HG02938 (cell line): Measurements from ENCODE around the gene BANP.

ENCODE experiments used
- ATAC-seq: cut with Tn5 transposase; IDR thresholded peaks from one replicate; pipeline ENCODE4 v1.9.1; 2021; ENCODE audit warnings: mild to moderate bottlenecking, moderate library complexity; ENCODE audit not compliant: unreplicated experiment

The BANP gene

DNA sequence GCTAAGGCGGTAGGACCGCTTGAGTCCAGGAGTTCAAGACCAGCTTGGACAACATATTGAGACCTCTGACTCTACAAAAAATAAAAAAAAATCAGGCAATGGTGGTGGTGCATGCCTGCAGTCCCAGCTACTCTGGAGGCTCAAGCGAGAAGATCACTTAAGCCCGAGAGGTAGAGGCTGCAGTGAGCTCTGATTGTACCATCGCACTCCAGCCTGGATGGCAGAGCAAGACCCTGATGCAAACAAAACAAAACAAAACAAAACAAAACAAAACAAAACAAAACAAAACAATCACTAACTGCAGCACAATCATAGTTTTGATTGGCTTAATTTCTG, 2.5 kb upstream of the BANP start:
- ATAC-seq: no peak

DNA sequence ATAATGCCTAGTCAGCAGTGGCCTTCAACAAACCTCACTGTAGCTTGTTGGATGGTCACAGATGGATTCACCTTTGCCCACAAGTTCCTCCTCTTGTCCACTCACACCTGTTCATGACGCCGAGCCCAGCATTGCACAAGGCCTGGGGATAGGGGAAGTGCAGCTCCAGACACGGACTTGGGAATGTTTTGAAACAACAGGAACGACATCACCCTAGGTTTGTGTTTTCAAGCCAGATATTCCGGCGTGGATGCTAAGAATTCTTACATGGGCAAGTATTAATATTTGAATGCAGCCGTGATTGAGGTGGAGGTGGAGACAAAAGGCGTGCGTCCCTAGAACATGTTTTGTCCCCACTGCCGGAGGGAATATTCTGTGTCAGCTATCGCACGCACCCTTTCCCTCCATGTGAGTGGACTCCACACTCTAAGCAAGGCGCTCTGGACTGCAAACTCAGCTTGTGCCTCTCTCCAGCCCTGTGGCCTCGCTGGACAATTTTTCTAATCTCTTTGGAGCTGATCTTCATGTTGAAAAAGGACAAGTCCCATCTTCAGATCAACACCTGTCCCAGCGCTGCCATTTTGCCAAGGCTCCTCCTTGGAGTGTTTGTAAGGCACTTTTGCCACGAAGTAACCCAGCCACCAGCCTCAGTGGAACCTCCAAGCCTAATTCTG, 2.0 kb upstream of the BANP start:
- ATAC-seq: no peak

DNA sequence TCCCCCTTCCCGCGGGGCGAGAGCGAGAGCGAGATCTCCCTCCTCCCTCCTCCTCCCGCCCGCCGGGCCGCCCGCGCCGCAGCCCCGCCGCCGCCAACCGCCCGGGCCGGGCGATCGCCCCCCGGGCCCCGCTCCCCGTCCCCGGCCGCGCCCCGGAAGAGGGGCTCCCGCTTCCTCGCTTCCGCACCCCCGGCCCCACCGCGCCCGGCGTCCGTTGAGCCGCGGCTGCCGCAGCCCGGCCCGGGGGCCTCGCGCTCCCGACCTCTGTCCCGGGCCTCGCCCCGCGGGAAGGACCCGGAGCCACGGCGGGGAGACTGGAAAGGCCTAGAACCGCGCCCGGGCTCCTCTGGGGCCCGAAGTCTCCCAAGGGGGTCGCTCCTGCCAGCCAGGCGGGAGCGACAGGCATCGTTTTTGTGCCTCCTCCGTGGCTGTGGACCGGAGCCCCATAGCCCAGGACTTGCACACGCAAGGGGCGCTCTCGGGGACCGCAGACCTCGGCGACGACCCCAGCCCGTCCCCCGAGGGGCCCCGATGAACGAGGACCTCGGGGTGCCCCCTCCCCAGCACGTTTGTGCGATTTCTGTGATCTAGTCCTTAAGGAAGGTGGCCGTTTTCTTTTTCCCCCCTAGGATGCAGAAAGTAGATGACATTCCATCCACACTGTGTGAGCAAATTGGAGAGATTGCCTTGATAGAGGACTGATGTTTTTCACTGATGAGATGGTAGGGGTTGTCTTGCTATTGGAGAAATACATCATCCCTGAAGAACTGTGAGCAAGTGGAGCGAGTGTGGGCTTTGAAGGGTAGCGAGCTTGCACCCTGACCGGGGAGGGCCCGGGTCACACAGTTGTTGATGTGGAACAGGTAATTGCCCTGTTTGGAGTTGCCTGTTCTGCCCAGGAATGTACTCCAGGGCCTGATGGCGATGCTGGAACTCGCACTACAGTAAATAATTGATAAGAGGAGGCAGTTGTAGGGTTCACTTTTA, 611 bp downstream of the BANP start:
- ATAC-seq: no peak

DNA sequence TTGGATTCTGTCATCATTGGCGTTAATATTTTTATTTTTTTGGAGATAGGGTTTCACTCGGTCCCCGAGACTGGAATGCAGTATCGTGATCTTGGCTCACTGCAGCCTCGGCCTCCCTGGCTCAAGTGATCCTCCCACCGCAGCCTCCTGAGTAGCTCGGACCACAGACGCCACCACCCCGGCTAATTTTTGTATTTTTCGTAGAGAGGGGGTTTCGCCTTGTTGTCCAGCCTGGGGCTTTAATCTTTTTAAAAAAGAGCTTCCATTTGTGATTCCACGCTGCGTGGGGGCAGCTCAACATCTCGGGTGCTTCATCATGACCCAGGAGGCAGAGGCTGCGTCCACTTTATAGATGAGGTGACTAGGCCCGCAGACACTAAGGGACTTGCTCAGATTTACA, 1.5 kb downstream of the BANP start:
- no peak for ATAC-seq

DNA sequence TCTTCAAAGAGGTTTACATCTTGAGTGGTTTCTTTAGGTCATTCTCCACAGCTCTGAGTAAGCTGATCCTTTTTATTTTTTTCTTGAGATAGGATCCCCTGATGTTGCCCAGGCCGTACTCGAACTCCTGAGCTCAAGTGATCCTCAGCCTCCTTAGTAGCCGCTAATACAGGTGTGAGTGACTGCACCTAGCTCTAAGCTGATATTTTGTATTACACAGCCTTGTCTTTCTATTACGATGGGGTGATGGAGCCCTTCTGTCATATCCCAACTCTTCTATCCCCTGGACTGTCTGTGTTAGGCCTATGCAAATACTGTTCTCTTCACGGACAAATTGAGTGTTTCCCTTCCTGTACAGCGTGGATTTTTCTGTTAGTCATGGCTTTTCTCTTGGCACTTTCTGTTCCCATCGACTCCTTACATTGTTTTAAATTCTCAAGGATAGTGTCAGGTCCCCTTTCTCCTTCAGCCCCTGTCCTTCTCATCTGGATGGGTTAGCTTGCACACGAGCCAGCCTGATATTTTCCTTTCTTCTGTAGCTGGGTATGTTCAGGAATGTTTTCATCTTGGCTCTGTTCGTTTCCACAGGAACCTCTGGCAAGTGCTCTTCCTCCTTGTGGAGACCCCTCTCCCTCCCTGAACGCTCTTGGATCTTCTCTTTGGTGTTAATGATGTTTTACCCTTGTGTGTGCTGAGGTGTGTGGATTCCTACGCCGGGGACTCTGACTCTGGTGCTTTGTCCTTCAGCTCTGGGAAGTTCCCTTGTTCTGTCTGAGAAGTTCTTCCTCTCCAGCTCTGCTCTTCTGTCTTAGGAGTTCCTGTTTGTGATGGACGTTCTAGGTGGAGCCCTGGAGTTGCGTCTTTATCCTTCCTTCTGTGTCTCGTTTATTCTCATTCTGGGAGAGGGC, 2.3 kb downstream of the BANP start:
- no peak for ATAC-seq

DNA sequence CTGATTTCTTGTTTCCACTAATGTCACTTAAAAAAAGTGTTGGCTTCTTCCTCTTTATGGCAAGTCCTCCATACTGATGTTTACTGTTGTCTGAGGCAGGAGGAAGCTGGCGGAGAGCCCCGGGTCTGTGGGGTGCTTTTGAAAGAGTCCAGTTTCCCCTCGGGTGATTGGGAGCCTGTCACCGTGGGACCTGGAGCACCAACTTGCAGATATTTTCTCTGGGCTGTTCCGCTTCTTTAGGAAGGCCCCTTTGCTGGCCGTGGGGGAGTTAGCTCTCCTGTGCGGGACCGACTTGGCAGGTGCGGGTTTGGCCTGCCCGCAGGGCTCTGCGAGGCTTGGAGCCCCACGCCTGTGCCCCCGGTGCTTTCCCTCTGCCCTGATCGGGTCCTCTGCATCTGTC, 3.1 kb downstream of the BANP start:
- no peak for ATAC-seq

DNA sequence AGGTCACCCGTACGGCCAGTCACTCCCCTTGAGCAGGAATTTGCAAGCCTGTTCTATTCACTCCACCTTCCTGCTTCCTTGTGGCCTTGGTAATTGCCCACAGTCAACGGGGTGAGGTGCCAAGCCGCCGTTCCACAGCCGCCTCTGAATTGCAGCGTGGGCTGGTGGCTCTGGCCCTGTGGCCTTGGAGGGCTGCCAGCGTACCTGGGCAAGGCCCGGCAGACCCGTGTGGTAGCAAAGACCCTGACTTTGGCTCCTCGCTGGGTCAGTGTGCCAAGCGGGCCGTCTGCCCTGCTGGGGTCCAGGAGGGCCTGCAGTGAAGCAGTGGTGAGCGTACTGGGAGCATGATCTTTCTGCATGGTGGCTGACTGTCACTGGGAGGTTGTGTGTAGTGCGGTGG, 3.6 kb downstream of the BANP start:
- ATAC-seq: no peak

DNA sequence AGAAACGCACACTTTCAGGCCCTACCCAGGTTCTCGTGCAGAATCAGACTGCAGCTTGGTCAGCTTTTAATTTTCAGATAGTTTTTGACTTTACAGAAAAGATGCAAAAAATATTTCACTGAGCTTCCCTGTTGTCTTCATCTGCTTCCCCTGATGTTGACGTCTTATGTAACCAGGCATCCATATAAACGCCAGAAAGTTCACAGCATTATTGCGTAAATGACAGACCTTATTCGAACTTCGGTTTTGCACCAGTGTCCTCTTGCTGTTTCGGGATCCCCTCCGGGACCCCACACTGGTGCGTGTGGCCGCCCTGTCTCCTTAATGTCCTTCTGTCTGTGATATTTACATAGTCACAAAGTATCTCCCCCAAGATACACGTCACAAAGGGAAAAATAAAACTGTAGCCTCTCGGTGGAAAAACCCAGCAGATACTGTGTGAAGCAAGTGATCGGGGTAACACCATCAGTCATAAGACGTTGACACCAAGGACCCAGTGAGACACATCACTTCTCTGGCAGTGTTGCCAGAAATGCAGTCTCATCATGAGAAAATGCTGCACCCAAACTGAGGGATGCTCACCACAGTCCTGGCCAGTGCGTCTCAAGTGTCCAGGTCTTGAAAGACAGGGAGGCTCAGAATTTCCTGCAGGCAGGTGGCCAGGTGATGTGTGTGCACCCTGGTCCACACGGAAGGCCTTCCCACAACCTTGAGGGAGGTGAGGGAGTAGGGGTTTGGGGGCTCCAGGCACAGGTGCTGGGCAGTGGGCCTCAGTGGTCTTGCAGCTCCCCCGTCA, 4.3 kb downstream of the BANP start:
- no peak for ATAC-seq

DNA sequence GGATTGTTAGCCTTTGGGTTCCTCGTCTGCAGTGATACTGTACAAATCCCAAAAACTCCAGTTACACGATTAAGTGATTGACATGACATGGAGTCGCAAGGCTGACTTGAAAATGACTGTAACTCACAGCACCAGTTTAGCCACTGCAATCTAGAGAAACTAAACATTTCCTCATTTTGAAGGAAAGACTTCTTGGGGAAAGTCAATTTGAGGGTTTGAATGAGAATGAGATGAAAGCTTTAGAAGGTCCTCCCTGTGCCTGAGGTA, 4.8 kb downstream of the BANP start:
- no peak for ATAC-seq

DNA sequence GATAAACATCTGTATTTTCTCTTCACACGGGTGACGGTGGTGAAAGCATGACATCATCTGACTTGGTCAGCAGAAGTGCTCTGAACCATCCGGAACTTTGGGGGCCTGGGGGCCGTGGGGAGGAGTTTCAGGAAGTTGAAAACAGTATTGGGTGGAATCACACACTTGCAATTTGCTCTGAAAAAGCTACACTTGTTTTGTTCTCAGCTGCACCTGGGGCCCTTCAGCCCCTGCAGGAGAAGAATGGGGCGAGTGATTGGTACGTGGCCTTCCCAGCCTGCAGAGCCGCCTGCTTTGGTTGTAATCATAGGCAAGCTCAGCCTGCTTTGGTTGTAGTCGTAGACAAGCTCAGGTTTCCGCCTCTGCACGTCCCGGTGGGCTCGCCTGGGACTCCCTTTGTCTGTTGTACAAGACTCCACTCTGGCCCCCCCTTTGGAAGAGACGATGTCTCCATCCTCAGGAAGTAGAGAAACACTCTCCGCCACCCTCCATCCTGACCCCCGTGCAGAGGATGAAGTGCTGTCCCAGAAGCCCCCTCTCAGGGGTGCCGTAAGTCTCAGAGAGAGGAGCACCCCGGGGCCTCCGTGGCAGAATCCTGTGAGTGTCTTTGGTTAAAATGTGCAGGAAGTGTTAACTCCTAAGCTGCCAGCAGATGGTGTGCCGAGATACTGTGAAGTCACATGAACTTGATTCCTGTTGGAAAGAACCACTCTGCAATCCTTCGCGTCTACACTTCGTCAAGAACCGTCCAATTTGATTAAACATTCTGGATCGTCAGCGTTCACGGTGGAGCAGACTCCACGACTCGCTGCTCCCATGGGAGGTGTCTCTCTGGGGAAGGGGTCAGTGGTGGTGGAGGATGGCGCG, 5.4 kb downstream of the BANP start:
- ATAC-seq: no peak

DNA sequence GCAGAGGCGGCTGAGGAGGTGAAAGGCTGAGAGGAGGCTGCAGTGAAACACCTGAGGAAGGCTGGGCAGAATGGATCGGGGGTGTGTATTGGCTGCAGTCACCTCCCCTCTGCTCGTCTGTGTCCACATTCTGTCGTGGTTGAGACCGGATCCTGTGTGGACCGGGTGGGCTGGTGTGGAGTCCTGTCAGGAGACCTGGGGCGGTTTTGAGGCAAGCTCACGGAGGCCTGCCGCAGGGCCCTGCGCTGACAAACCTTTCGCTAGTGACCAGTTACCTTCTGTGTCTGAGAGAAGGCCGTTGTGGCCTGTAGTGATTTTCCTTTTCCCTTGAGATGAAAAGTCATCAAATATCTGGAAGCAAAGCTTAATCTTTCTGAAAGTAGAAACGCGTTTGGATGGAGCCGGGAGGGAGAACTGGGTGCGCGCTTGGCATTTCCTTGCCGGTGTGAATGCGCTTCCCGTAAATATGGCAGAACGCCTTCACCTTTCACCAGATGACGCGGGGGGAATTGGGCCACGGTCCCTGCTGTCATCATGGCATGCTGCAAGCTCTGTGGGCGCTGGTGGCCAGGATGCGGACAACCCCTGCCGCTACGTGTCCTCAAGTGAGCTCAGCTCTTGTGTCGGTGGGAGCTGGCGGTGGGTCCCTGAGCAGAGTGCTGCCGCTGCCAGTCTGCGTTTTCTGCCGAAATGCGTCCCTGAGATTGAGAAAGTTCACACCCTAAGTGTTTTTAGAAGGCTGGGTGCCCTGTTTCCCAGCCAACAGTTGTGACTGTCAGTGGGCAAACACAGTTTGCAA, 6.3 kb downstream of the BANP start:
- no peak for ATAC-seq

DNA sequence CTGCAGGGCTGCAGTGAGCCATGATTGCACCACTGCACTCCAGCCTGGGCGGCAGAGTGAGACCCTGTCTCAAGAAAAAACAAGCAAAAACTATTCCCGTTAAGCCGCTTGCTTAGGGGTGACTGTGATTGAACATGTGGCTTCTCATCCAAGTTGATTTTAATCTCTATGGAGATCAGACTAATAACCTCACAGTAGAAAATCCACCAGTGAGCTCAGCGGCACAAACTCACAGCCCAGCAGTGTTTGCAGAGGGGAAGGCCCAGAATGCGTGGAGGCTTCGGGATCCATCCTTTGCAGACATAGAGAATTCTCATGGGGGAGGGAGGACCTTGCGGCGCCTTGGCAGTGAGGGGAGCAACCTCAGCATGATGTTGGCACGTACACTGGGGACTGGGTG, 7.4 kb downstream of the BANP start:
- no peak for ATAC-seq

DNA sequence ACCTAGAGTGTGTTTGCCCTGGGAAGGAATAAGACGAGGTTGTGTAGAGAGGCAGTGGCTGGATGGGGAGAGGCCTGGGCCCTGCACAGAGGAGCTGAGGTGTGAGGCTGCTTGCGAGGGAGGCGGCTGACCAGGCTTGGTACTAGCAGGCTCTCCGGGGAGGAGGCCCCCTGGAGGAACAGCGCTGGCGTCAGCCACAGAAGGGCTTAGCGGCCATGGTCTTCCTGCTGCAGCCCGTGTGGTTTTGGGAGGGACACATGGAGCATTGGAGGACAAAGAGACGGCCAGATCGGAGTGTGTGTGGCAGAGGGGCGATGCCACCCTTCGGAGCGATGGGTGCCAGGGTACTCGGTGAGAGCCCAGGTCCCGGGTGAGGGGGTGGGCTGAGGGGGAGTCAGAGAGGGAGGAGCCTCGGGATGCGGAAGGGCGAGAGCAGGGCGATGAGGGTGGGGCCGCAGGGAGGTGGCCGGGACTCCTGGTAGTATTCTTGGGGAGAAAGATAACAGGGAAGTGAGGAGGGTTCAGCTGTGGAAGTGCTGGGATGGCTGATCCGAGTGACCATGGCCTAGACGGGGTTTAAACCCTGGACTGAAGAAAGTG, 8.3 kb downstream of the BANP start:
- ATAC-seq: no peak

DNA sequence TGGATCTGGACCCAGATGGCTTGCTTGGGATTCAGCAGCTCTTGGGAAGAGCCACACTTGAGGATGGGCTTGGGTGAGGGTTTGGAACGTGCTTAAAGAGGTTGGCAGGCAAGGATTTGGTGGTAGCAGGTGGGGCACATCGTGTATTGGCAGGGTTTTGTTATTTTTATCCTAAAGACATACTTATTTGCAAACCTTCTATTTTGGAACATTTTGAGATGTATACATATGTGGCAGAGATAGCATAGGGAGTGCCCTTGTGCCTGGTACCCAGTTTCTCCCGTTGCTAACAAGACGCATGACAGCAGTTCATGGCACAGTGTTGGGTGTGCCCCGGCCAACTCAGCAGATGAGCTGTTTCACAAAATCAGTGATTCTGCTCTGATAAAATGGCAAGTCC, 9.1 kb downstream of the BANP start:
- ATAC-seq: no peak

DNA sequence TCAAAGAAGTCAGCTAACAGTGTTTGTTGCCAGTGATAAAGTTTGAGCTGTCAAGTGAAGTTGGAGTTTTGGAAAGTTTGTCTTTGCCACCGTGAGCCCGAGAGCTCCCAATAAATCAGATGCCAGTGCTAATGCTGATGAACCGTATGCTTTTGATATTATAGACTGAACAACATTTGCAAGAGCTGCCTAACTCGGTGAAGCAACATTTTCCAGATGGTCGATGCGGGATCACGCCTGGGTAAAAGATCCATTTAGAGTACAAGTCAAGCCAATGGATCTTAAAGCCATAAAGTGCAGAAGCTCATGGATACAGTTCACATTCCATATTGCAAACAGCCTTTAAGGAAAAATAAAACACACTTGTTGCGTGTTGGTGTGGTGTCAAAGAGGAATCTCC, 9.6 kb downstream of the BANP start:
- ATAC-seq: no peak

DNA sequence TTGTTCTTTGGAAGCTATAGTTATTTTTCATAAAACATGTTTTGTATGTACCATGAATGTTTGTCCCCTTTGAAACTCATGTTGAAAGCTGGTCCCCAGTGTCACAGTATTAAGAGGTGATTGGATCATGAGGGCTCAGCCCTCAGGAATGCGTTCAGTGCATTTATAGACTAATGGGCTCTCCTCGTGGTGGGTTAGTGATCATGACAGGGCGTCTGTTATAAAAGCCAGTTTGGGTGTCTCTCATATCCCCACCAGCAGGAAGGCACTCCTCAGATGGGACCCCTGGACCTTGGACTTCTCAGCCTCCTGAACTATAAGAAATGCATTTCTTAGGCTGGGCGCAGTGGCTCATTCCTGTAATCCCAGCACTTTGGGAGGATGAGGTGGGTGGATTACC, 10.4 kb downstream of the BANP start:
- ATAC-seq: no peak

DNA sequence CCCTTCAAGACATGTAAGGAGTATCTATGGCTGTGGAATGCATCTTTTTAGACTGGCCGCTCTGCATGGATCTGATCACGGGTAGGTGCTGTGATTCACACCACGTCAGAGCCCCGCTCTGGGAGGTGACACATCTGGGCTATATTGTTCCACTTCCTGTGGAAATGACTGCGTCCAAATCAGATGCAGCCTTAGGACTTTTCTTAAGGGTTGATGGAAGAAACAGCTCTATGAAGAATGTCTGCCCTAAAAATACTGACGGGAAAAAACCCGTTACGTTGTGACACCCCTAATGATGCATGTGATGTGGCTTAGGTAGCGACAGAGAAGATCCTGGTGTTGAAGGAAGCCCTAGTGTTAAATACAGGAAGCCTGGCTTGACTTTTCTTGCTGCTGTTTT, 12.2 kb downstream of the BANP start:
- no peak for ATAC-seq

DNA sequence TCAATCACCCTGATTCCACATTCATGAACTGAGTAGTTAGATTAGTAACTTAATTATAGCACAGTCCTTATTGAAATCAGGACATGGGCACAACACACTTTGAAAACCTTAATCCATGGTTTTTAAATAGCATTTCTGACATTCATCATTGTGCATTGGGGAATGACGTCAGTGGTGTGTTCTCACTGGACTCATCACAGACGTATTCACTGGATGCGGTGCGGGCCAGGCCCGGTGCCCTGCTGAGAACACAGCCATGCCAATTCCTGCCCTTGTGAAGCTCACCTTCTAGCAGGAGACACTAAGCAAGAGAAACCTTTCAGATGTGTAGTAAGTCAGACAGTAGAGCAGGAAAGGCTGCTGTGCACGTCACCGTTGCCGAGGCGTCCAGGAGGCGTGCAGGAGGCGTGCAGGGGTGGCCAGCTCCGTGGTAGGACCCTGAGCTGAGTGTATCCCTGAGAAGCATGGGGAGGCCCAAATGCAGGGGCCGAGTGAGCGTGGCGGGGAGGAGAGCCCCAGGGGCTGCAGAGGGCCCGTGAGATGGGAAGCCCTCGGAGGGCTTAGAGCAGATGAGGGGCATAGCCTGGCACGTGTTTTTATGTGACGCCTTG, 12.9 kb downstream of the BANP start:
- no peak for ATAC-seq
